Colon (tissue), 2 donors: ENCODE results near the gene CD44.

ENCODE experiments used
- FAIRE-seq: peaks from 2 replicates; lab custom pipeline; 2012; peaks lifted over from hg19 to GRCh38; lab: Jason Lieb, UNC
- donor health status: control.
- donor health status: control.

Gene CD44

DNA sequence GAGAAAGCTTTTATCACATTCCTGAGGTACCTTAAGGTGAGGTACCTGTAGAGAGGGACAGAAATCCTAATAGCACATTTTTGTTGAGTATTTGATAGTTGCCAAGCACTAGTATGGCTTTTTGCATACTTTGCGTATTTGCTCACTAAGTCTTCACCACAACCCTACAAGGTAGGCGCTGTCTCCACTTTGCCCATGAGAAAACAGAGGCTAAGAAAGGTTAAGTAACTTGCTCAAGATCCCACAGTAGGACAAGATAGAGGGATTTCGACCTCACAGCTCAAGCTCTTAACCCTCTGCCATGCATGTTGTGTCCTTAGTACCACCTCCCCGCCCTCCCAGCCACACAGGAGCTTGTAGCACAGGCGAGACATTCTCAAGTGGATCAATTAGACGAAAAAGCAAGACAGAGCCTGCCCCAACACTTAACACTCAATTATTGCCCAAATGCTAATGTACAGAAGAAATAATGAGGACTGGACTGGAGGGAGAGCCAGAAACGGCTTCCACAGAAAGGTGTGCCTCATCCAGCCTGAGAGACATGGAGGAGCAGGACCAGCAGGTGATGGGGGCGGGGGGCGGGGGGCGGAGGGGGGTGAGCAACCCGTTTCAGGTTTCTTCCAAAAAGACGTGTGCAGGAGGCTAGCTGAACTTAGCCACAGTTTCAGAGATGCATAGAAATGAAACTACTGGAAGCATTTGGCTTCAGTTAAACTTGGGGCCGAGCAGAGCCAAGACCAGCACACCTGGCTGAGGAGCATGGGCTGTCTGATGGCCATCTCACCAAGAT, 26.7 kb upstream of the CD44 start:
- no peak for FAIRE-seq

GRCh38 chr11:35112846-35113105, 26.2 kb upstream of the CD44 start:
- no peak for FAIRE-seq

- no peak for FAIRE-seq
These were observed 23.9 kb upstream of the CD44 start for GRCh38 chr11:35114906-35115687.

DNA sequence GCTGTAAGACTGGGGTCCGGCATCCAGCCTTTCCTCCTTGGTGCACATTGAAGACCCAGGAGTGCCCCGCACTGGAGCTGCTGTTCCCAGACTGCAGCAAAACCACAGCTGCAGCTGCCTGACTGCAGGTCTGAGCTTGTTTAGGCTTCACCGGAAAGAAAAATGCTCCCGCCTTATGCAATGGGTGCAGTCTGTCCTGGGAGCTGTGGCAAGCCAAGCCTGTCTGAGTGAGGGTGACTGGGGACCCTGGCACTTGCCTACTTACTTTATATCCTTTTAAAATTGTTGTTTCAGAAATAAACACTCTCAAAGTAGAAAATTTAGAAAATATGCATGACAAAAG, 23.3 kb upstream of the CD44 start:
- no peak for FAIRE-seq

GRCh38 chr11:35116245-35116644, 22.7 kb upstream of the CD44 start:
- no peak for FAIRE-seq

DNA sequence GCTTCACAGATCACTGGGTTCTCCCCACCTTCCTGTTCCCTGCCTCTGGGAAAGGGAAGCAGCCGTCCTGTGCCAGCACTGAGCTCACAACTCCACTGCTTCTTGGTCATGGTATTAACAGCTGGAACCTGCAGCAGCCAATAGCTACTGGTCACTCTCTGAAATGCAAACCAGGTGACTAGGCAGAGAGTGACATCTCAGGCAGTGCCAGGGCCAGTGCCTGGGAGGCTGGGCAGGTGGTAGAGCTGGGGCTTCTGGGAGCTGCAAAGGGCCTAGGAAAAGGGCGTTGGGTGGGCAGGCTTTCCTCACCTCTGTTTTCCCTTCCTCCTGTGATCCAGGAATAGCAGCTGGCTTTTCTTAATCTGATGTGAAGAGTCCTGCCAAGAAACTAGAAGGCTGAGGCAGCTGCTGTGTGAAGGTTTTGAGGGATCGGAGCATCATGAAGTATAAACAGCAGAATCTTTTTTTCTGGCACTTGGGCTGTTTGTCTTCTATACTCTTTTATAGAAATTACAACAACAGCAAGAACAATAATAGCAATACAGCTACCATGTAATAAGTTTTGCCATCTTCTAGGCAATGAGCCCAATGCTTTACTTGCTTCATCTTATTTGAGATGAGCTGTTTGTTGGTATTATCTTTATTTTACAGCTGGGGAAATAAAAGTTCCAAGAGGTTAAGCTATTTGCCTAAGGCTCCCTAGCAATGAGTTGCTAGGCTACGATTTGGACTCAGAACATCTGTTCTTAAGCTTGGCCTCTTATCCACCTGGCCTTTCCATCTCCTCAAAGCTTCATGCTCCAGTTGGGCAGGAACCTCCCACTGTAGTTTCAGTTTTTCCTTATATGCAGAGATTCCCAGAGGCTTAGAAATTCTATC, 22.0 kb upstream of the CD44 start:
- no peak for FAIRE-seq

DNA sequence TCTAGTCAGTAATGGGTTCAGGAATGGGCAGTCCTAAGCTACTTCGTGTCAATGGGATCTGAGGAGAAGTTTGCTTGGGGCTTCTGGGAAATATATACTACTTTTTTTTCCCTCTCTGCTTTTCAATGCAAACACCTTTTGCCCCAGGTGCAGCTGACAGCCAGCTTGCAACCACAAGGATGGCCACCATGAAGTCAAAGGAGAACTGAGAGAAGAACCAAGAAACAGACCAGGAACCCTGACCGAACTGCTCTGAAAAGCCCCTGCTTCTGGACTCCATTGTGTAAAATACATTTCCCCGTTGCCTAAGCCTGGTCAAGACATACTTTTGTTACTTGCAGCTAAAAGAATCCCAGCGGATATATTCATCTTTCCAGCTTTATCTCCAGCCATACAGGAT, 20.1 kb upstream of the CD44 start:
- no peak for FAIRE-seq

DNA sequence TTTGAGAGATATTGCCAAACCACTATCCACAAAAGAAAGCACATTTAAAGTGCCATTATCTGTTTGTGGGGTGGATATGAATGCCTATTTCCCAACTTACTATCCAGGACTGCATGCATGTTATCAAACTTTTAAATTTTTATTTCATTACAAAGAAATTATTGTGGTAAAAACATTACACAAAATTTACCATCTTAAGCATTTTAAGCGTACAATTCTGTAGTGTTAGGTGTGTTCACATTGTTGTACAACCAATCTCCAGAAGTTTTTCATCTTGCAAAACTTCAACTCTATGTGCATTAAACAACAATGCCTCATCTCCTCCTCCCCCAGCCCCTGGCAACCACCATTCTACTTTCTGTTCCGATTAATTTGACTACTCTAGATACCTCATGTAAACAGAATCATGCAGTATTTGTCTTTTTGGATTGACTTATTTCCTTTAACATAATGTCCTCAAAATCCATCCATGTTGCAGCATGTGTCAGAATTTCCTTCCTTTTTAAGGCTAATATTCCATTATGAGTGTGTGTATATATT, 17.6 kb upstream of the CD44 start:
- FAIRE-seq = no peak

GRCh38 chr11:35122308-35122707, 16.7 kb upstream of the CD44 start:
- no peak for FAIRE-seq

DNA sequence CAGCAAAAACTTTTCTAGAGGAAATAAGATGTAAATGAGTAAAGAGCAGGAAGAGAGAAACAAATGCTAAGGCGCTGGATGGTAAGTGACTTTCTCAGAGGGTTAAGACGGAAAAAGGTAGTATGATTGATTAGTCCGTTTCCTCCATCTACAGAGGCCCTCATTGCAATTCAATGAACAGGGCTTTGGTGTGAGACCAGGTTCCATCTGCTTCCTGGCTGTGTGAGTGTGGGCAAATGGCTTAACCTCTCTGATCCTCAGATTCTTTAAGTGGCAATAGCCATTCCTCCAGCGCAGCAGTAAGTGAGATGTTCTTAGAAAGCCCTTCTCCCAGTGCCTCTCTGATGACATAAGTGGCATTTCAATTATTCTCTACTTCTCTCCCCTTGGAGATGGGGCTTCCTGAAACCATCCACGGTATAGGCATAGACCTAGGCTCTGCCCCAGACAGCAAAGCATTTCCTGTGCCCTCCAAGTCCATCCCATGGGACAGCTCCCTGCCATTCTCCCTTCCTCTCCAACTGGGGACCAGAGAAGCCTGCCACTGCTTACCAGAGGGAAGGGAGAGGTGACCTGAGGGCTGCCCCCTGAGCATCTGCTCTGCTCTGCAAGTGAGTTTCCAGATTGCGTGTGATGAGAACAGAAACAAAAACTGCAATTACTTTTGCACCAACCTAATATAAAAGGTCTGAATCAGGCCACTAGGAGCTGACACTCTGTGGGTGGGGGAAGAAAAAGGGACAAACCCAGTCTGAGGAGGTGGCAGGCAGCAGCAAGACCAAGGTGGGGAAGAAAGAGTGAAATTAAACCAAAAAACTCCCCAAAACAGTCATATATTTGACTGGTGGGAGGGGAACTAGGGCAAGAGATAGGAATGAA, 12.7 kb upstream of the CD44 start:
- no peak for FAIRE-seq

- FAIRE-seq = no peak
These were observed 11.9 kb upstream of the CD44 start for GRCh38 chr11:35126879-35127581.

DNA sequence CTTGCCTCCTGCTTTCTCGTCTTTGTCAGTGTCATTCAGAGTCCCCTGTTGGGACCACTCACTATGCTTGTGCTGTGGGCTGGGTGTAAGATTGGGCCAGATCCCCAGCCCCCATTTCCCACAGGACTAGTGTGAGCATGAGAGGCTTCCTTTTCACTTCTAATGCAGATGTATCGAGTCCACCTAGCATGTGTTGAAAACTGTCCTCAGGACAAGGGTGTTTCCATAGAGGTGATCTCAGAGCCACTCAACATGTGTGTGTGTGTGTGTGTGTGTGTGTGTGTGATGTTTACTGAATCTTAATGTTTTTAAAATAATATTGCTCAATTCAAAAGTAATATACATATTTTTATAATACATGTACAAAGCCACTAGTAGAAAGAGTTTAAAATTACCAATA, 11.4 kb upstream of the CD44 start:
- no peak for FAIRE-seq

DNA sequence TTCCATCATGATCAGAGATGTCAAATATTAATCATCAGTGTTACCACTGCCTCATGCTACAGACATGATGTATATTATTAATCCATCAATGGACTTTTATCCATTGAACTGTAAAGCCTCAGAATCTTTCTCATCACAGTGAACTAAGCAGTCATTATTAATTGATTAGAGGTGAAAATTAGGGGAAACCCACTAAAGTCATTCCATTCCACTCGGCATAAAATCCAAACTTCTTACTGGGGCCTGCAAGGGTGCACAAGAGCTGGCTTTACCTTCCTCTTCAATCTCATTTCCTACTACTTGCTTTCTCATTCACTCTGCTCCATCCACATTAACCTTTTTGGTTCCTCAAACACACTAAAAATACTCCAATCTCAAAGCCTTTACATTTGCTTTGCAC, 7.9 kb upstream of the CD44 start:
- no peak for FAIRE-seq

GRCh38 chr11:35131886-35132285, 7.1 kb upstream of the CD44 start:
- no peak for FAIRE-seq

GRCh38 chr11:35133656-35134055, 5.3 kb upstream of the CD44 start:
- no peak for FAIRE-seq

GRCh38 chr11:35134403-35135148, 4.4 kb upstream of the CD44 start:
- FAIRE-seq = no peak

DNA sequence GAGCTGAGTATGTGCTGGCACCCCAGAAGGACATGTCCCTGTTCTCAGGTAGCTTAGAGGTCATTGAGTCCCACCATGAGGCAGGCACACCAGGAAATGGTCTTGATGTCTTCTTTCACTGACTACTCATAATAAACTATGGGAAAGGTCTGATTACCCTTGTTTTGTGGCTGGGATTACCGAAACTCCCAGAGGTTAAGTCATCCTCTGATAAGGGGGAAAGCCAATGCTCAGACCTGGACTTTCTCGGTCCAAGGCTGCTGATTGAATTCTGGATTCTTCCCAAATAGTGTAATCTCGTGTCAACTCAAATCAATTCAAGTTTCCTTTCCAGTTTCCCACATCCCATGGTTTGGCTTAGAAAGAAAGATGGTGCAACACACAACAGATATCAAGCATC, 3.7 kb upstream of the CD44 start:
- no peak for FAIRE-seq

DNA sequence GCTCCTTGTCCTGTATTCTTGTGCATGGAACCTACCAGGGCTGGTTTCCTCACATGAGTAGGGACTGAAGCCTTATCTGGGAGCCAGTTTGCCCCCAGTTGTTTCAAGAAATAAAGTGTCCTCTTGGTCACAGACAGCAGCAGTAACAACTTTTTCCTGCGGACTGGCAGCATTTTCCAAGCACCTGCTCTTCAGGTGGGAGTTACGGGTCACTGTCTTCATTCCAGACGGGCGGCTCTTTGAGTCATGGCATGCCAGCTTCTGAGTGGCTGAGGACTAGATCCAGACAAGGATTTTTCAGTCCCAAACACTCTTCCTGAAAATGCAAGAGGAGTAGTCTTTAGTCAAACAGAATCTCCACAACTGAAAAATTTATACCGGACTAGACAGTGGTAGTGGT, 2.7 kb upstream of the CD44 start:
- no peak for FAIRE-seq

DNA sequence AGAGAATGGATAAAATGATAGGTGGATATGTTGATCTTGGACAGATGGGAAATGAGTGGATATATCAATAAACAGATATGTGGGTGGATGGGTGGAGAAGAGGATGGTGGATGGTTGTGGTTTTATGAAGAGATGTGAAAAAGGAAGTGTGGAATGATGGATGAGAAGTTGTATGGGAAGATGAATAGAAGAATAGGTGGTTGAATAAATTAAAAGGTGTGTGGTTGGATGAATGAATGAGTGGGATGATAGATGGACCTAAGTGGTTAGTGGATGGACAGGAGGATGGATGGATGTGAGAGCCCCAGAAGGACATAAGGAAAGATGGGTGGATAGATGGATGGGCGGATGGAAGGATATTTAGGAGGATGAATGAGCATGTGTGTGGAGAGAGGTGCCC, 913 bp upstream of the CD44 start:
- FAIRE-seq = no peak

DNA sequence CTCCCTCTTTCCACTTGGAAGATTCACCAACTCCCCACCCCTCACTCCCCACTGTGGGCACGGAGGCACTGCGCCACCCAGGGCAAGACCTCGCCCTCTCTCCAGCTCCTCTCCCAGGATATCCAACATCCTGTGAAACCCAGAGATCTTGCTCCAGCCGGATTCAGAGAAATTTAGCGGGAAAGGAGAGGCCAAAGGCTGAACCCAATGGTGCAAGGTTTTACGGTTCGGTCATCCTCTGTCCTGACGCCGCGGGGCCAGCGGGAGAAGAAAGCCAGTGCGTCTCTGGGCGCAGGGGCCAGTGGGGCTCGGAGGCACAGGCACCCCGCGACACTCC, 397 bp upstream of the CD44 start:
- no peak for FAIRE-seq
